Measurements from ENCODE around the gene ST3GAL3. TPM values are rescaled to one million over a fixed set of nuclear protein-coding genes. Genes with fewer than 3 reads are reported as not detected.

ST3GAL3 gene
- total RNA-seq, 1 experiment from 2014 or later, result 19.3 TPM

DNA sequence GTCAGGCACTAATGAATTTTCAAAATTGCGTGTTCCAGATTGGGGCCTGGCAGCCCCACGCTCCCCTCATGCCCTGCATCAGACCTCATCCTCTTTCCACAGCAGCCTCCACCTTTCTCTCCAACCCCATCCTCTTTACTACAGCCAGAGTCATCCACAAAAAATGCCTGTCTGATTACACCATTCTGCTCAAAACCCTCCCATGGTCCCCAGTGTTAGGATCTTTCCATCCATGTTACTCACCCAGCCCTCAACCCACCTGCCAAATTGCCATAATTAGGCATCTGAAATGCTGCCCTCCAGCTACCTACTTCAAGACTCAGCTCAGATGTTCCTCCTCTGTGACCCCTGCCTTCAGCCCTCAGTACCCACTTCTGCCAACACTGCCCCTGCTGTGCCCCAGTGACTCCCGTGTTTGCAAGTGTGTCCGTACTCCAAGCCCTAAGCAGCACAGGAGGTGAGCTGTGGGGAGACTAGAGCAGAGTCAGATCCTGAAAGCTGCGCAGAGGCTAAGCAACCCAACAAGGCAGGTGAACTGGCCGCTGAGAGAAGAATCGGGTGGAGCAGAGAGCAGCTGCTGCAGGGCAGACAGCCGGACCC lies 225.6 kb downstream of the ST3GAL3 start:
- POLR2A ChIA-PET (ENCODE audit: unreplicated experiment), result interaction anchor here (0.6 to 0.9 kb wide), 2 partner anchors 43 to 149 kb away, joined by 4 to 11 read pairs; no protein-coding TSS in a partner anchor
- intact Hi-C loops (cut with micrococcal nuclease; ENCODE audit: unreplicated experiment), result loop anchor here (1.0 kb wide), 1 partner anchor 396 kb away; no protein-coding TSS in a partner anchor
- no peaks in the 10 kb centered on the region for H4K20me1 ChIP-seq (ENCODE audit: insufficient read depth)
- 0 out of 2 replicates have a peak, but pooled peaks cover 7% of the 10 kb centered on the region for H3K79me2 ChIP-seq (ENCODE audit: low read depth)
- CTCF ChIA-PET, result interaction anchor here (0.6 to 4.0 kb wide), 6 partner anchors 9 to 168 kb away, joined by 3 to 185 read pairs (median 4); partner anchors contain the start of gene DPH2
- no peaks in the 10 kb centered on the region for H3K27me3 ChIP-seq (ENCODE audit: insufficient read depth, low read depth)
- H3F3A ChIP-seq (ENCODE audit: insufficient read depth, low read depth), result peaks cover 46% of the 10 kb centered on the region; the same call in 1 of the 2 replicates
- peaks cover 2% of the 10 kb centered on the region; the same call in 1 of the 2 replicates for H3K9me3 ChIP-seq (ENCODE audit: insufficient read depth, low read depth)
- no peaks in the 10 kb centered on the region for H3K9me2 ChIP-seq (ENCODE audit: insufficient read depth)
- peaks cover 49% of the 10 kb centered on the region for H3K4me1 ChIP-seq (replicated peaks; ENCODE audit: insufficient read depth)
- TF ChIP-seq EZH2 (IDR thresholded peaks at IDR 0.05; ENCODE audit: low read depth), result no peak
- TF ChIP-seq, protein P1, sequence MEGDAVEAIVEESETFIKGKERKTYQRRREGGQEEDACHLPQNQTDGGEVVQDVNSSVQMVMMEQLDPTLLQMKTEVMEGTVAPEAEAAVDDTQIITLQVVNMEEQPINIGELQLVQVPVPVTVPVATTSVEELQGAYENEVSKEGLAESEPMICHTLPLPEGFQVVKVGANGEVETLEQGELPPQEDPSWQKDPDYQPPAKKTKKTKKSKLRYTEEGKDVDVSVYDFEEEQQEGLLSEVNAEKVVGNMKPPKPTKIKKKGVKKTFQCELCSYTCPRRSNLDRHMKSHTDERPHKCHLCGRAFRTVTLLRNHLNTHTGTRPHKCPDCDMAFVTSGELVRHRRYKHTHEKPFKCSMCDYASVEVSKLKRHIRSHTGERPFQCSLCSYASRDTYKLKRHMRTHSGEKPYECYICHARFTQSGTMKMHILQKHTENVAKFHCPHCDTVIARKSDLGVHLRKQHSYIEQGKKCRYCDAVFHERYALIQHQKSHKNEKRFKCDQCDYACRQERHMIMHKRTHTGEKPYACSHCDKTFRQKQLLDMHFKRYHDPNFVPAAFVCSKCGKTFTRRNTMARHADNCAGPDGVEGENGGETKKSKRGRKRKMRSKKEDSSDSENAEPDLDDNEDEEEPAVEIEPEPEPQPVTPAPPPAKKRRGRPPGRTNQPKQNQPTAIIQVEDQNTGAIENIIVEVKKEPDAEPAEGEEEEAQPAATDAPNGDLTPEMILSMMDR (conservative IDR thresholded peaks at IDR 0.05), result no peak
- H3K36me3 ChIP-seq (ENCODE audit: low read depth), result no peaks in the 10 kb centered on the region
- peak overlapping the region; percentile 84 for H3K27ac ChIP-seq
- TSS peak; percentile 41 for BruUV-seq (replicated peaks)
- H3K4me3 ChIP-seq, result peak overlapping the region; percentile 90
- DNase-seq, result peak in 1 of 2 experiments; percentile 66
- H2AFZ ChIP-seq, result peak overlapping the region; percentile 85
- H3K4me2 ChIP-seq, result peak overlapping the region; percentile 95

- H3K4me1 ChIP-seq (replicated peaks; ENCODE audit: insufficient read depth), result peaks cover 49% of the 10 kb centered on the region
- ChIA-PET POLR2A (ENCODE audit: unreplicated experiment) (interaction anchor here (0.6 to 1.3 kb wide), 5 partner anchors 42 to 225 kb away, joined by 3 to 11 read pairs (median 4); no protein-coding TSS in a partner anchor), CTCF (interaction anchor here (0.6 to 4.0 kb wide), 13 partner anchors 10 to 172 kb away, joined by 3 to 185 read pairs (median 4); partner anchors contain the start of gene DPH2)
Measured at GRCh38 chr1:43933386-43934100, 226.2 kb downstream of the ST3GAL3 start, which contains the start of gene ARTN. Gene ARTN (plus strand): TSS chr1:43933801. CDS start chr1:43935657, 1,856 bp downstream.

More at GRCh38 chr1:43933386-43934100, 226.2 kb downstream of the ST3GAL3 start, which contains the start of gene ARTN:
- peak within 1 kb of the TSS; percentile 84 for H3K27ac ChIP-seq
- no peaks in the 10 kb centered on the region for H3K9me2 ChIP-seq (ENCODE audit: insufficient read depth)
- peak; percentile 62 to 80 for DNase-seq
- H3K4me3 ChIP-seq, result peak within 1 kb of the TSS; percentile 90
- no TSS peak for BruUV-seq (replicated peaks)
- H3K27me3 ChIP-seq (ENCODE audit: insufficient read depth, low read depth), result no peaks in the 10 kb centered on the region
- 0 out of 2 replicates have a peak, but pooled peaks cover 7% of the 10 kb centered on the region for H3K79me2 ChIP-seq (ENCODE audit: low read depth)
- H4K20me1 ChIP-seq (ENCODE audit: insufficient read depth), result no peaks in the 10 kb centered on the region
- H2AFZ ChIP-seq, result peak within 1 kb of the TSS; percentile 85
- peak within 1 kb of the TSS; percentile 95 for H3K4me2 ChIP-seq
- peaks cover 2% of the 10 kb centered on the region; the same call in 1 of the 2 replicates for H3K9me3 ChIP-seq (ENCODE audit: insufficient read depth, low read depth)
- no peak for TF ChIP-seq EZH2 (IDR thresholded peaks at IDR 0.05; ENCODE audit: low read depth)
- TF ChIP-seq, protein P1 (conservative IDR thresholded peaks at IDR 0.05), result no peak
- peaks cover 46% of the 10 kb centered on the region; the same call in 1 of the 2 replicates for H3F3A ChIP-seq (ENCODE audit: insufficient read depth, low read depth)
- intact Hi-C loops (cut with micrococcal nuclease; ENCODE audit: unreplicated experiment), result loop anchor here (1.0 to 2.0 kb wide), 8 partner anchors 75 to 707 kb away; partner anchors contain the start of gene ST3GAL3
- H3K36me3 ChIP-seq (ENCODE audit: low read depth), result no peaks in the 10 kb centered on the region

Measured in PC-9 (cell line).